ENCODE data around the gene SYNE1. TPM values are rescaled to one million over a fixed set of nuclear protein-coding genes. Genes with fewer than 3 reads are reported as not detected.

Gene SYNE1
- total RNA-seq, 1 experiment from 2014 or later, result 6.5 TPM

GRCh38 chr6:152112491-152113261 is 524.5 kb downstream of the SYNE1 start (continued):
- TF ChIP-seq AFF4 (CRISPR knock-in tag; IDR thresholded peaks at IDR 0.05; ENCODE audit: borderline replicate concordance) (no peak), IRF2 (CRISPR knock-in tag; IDR thresholded peaks at IDR 0.05; ENCODE audit: borderline replicate concordance, low read depth) (no peak)

- POLR2A ChIA-PET, result no interaction called here
Observed at GRCh38 chr6:152110886-152111820, 526.0 kb downstream of the SYNE1 start.

More at GRCh38 chr6:152110886-152111820, 526.0 kb downstream of the SYNE1 start:
- ATAC-seq (no peak), DNase-seq (ENCODE audit: low spot score) (no peak)
- no peak overlapping the region; the same call in 1 of the 2 replicates for H3K27ac Mint-ChIP-seq
- CTCF ChIA-PET, result interaction anchor here (1.2 to 3.5 kb wide), 3 partner anchors 13 to 33 kb away, joined by 4 to 19 read pairs (median 7); no protein-coding TSS in a partner anchor
- H3K4me3 Mint-ChIP-seq, result no peak overlapping the region
- peaks cover 12% of the 10 kb centered on the region for H3K4me1 Mint-ChIP-seq
- H3K27me3 Mint-ChIP-seq (ENCODE audit: low read depth), result no peaks in the 10 kb centered on the region
- peaks cover 4% of the 10 kb centered on the region for H3K9me3 Mint-ChIP-seq
- H3K36me3 Mint-ChIP-seq, result no peaks in the 10 kb centered on the region
- TF ChIP-seq GTF2I (CRISPR knock-in tag; conservative IDR thresholded peaks at IDR 0.05) (no peak), ESRRA (CRISPR knock-in tag; IDR thresholded peaks at IDR 0.05; ENCODE audit: borderline replicate concordance) (no peak), ZNF425 (CRISPR knock-in tag; conservative IDR thresholded peaks at IDR 0.05) (no peak), NFYB (CRISPR knock-in tag; conservative IDR thresholded peaks at IDR 0.05; ENCODE audit: low read depth) (no peak), PREB (CRISPR knock-in tag; IDR thresholded peaks at IDR 0.05; ENCODE audit: borderline replicate concordance) (no peak), PRDM15 (CRISPR knock-in tag; IDR thresholded peaks at IDR 0.05) (no peak), CBFB (CRISPR knock-in tag; IDR thresholded peaks at IDR 0.05; ENCODE audit: low read depth) (no peak), NR3C1 (CRISPR knock-in tag; conservative IDR thresholded peaks at IDR 0.05; ENCODE audit: low read depth) (no peak), ZNF317 (CRISPR knock-in tag; IDR thresholded peaks at IDR 0.05; ENCODE audit: borderline replicate concordance, low read depth) (no peak), HMGA2 (CRISPR knock-in tag; IDR thresholded peaks at IDR 0.05) (no peak), MLX (CRISPR knock-in tag; IDR thresholded peaks at IDR 0.05) (no peak), ZNF138 (CRISPR knock-in tag; conservative IDR thresholded peaks at IDR 0.05) (no peak), ZNF281 (CRISPR knock-in tag; IDR thresholded peaks at IDR 0.05) (no peak), EMX1 (CRISPR knock-in tag; IDR thresholded peaks at IDR 0.05) (no peak)

Measured in WTC11 (cell line).